Colon (tissue), 2 donors: ENCODE measurements around the gene TSHZ3.

Experiments used
- FAIRE-seq: peaks from 2 replicates; lab custom pipeline; 2012; peaks lifted over from hg19 to GRCh38; lab: Jason Lieb, UNC
- donor health status: control.
- donor health status: control.

Gene TSHZ3

DNA sequence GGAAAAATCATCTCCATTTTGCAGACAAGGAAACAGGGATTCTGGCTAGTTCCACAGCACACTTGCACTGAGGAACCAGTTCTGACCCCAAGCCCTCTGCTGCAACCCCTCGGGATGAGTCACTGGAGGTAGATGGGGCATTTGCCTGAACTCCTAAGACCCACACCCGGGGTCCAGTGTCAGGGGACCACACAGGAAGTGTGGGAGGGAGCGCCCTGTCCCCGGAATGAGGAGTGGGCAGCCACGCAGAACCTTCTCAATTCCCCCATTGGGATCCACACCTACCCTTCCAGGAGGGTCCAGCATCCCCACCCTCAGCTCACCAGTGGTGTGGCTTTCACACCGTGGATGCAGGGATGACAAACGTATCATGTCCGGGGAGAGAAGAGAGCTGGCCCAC, 62.7 kb downstream of the TSHZ3 start:
- no peak for FAIRE-seq

DNA sequence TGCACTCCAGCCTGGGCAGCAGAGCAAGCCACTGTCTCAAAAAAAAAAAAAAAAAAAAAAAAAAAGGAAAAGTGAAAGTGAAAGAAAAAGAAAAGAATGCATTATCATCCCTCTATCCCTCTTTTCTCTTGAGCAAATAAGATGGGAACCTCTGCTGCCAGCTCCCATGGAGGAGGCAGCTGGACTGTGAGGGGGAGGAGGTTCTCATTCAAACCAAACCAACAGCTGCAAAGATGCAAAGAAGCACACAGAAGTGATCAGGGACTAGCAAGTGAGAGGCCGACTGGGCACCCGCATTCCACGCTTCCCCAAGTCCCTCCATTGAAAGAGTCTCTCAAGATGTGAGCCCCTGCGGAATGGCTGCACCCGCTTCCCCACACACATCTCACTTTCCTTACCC, 63.5 kb downstream of the TSHZ3 start:
- FAIRE-seq = no peak

DNA sequence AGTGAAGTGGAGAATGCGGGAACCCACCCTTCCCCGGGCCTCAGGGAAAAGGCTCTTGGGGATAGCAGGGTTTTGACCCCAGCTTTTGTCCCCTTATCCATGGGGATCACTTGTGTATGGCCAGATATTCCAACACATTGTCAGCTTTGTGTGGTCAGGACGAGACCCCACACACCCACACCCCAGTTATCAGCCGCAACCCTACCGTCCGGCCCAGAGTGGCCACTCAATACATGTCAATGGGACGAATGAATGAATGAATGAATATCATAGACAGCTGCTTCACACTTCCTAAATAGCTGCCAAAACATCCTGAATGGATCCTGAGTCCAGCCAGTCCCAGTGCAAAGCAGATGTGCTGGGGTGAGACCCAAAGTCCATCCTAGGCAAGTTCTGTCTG, 64.6 kb downstream of the TSHZ3 start:
- FAIRE-seq = no peak

DNA sequence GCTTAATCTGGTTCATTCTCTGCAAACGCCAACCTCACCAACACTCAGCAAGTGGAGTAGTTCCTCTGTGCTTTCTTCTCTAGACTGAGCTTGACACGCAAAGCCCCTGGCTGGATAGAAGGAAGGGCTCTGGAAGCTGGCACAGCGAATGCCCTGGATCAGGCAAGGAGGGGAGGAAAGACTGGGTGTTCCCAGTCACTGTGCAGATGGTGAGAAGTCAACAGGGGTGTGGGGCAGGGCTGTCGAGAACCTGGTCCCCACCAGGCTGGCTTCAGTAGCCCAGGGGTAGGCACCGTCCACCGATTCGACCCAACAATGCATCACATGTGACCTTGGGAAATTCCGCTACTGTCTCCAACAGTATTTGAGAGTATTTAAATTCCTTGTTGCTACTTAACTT, 65.5 kb downstream of the TSHZ3 start:
- FAIRE-seq = no peak

DNA sequence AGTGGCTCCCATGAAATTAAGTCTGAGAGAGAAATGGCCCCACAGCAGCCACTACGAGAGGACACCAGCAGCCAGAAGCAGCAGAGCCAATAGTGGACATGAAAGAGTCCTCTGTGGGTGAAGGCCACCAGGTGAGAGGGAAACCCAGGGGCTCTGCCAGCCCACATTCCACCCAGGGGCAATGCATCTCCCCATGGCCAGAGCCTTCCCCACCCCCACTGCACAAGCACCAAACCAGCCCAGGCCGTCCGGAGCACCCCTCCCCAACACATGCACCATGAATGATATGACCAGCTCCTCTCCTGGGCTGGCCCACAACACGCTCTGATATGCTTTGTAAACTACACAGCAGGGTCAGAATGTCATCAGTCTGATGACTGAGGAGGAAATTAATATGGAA, 66.9 kb downstream of the TSHZ3 start:
- FAIRE-seq = no peak

DNA sequence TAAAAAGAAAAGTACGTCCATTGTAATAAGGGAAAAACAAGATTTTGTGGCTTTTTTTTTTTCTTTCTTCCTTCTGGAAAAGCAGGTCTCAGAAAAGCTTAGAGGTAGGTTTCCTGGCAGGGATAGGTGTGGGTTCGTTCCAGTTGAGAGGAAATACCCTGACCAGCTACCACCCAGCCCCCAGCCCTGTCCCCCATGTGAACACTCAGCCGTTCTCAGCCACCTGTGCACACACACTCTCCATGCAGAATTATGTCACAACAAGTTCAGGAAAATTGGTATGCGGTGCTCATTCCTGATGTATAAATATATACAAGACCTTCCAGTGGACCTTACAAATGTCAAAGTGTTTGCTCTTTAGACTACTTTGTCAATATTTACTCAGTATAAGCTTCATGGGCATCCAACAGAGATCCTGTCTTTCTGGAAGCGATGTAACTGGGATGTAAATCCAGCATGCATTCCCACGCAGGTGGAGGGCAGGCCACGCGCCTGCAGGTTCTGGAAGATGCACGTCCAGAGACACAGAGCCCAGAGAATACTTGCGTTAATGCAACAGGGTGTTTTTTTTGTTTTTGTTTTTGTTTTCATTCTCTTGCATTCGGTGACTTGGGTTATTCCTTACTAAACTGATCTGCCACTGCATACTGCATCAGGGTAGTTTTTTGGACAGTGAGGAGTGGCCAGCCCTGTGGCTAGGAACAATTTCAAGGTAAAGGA, 68.8 kb downstream of the TSHZ3 start:
- no peak for FAIRE-seq

DNA sequence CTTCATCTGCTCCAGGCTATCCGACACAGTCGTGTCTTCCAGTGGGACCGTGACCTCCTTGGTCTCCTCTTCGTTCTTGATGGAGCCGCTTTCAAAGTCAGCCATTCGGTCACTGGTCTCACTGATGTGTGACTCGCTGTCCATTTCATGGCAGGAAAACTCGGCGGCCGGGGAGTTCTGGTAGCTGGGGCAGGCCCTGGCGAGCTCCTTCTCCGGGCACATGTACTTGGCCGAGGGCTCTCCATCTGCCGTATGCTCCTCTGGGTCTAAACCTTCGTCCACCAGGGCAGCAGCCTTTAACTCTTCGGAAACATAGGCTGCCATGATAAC, 69.8 kb downstream of the TSHZ3 start:
- FAIRE-seq = no peak

DNA sequence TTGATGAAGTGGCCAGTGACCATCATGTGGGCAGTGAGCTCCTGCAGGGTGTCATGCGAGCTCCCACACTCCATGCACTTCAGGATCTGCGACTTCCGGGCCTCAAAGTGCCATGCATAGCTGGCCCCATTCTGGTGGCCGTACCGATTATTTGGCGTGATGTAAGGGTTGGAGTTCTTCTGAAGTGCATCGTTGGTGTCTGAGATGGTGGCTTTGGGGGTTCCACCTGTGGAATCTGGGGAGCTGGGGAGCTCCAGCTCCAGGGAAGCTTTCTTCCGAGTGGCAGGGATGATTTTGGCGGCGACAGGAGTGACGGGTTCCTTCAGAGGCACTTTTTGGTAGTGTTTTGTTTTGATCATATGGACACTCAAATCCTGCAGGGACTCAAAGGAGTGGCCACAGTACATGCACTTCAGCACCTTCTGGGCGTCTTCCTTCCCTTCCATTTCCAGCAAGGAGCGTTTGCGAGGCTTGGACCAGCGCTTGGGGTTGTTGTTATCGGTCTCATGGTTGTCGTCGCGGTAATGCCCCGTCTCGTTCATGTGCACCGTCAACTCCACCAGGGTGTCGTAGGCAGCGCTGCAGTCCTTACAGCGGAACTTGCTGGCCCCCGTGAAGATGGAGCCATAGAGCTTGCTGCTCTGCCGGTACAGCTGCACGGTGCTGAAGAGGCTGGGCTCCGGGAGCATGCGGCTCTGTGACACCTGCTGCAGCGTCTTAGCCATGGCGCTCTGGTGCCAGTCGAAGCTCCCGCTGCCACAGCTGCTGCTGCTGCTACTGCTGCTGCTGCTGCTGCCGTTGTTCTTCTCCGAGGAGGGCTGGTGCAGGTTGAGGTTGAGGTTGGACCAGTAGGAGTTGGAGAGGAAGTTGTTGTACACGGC, 70.4 kb downstream of the TSHZ3 start:
- FAIRE-seq = no peak

DNA sequence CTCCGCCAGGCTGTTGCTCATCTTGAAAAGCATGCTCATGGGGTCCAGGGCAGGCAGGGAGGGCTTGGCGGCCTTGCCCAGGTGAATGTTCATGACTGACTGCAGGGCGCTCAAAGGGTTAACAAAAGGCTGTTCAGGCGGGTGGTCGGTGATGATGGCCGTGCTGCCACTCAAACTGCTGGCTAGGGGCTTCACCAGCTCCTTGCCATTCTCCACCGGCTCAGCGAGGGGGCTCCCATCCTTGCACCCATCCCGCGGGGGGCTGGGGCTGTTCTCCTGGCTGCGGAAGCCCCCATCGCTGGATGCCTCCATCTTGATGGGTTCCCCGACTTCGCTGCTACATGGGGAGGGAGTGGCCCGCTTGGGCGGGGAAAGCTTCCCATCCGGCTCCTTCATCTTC, 71.7 kb downstream of the TSHZ3 start:
- no peak for FAIRE-seq

DNA sequence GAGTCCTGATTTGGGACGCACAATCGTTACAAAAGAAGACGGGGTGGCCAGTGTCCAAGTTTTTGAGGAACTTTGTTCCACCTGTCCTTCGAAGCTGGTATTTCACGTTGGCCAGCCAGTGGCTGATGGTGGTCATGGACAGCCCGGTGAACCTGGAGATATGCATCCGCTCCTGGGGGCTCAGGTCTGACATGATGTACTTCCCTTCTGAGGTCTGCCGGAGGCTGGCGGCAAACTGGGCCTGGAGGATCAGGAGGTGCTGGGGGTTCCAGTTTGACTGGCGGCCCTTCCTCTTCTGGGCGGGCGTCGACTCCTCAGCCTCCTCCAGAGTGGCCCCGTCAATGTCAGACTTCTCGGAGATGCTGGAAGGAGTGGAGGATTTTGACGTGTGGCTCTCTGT, 72.4 kb downstream of the TSHZ3 start:
- FAIRE-seq = no peak

DNA sequence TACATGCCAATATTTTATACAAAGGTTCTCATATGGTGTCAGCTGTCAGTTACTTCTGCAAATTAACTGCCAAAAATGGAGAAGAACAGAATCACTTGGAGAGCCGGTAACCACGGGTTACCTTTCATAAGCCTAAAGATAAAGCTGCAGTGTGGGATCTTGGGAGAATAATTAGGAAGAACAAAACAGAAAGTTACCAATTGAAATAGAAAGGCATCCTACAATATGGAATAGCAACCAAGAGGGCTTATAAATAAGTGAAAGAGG, 74.2 kb downstream of the TSHZ3 start:
- FAIRE-seq = no peak

DNA sequence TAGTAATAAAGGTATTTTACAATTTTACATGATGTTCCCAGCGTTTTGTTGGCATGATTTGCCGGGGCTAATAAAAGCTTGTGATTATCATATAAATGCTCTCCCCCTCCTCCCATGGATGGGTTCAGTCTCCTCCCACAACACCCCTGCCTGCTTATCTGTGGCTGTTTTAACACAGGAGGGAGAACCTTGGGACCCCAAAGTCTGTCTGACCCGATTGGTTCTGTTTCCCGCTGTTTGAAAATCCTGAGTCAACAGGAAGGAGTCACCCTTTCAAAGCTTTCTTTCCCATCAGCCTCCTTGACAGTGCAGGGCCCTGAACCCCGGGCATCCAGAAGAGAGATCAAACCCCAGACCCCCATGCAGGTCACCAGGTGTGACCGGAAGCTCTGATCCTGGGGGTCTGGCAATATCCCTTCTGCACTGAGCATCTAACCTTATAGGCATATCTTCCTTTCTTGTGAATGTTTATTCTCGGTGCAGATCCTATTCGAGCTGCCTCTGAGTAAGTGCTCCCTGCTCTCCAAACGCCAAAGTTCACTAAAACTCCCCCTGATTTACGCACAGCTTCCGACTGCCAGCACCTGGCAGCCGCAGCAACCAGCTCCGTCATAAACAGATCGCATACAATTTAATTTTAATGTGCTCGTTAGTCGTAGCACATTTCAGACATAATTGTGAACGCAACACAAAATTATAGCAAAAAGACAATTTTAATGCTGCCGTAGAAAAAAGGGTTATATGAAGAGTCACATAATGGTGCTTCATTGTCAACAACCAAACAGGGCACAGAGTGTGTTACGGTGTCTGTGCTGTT, 74.8 kb downstream of the TSHZ3 start:
- FAIRE-seq = no peak

DNA sequence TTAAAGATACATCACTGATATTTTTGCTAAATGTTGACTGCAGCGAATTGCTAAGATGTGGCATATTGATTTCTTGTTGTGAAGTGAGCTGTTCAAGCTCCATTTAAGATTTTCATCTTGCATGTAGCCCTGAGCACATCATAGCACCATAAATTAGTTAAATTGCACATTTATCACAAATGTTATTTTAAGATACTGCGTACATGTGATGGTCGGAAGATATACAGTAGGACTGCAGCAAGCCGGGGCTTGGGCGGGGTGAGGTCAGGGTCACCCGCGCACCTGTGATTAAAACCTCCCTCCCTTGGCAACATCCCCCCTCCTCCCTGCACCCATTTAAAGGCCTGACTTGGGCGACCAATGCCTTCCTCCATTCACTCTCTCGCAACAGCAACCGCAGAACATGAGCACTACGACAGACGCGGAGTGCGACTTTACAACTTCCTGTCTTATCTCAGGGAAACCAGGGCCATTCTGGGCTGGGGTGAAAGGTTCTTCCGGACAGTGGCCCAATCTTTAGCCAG, 76.6 kb downstream of the TSHZ3 start:
- no peak for FAIRE-seq

DNA sequence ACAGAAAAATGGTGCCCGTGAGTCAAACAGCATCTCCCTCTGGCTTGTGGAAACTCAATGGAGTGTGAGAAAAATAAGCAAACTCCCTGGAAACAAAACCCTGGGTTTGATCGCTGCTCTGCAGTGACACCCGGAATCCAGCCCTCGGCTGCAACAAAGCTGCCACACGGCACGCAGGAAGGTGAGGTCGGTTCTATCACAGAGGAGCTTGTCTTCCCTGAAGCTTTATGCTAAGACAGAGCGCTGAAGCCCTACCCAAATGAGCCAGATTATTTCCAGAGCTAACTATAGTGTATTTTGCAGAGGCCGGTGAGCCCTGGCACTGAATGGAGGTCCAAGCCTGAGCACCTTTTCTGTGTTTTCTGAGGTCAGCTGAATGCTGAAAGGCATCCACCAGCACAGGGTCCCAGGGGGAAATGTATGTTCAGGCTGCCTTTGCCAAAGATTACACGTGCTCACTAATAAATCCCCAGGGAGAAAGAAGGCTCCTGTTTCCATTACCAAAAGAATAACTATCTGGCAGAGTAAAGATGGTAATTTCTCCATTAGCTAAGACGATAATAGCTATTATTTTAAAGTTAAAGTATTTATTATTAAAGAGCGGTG, 77.8 kb downstream of the TSHZ3 start:
- no peak for FAIRE-seq

DNA sequence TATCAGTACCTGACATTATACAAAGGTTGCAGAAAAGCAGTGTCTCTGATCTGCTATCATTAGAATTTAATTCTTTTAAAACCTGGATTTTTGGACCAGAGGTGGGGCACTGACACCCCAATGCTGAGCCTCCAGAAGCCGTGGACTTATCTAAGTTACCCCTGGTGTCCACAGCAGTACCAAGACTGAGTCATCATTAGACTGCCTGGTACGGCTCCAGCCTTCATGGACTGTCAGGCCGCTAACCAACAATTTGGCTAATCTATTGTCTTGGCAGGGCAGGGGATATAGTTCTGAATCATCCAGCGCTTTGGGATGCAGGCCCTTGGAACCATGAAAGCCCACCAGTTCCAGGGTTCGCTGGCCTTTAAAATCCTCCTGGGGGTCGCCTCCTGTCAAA, 78.3 kb downstream of the TSHZ3 start:
- FAIRE-seq = no peak

DNA sequence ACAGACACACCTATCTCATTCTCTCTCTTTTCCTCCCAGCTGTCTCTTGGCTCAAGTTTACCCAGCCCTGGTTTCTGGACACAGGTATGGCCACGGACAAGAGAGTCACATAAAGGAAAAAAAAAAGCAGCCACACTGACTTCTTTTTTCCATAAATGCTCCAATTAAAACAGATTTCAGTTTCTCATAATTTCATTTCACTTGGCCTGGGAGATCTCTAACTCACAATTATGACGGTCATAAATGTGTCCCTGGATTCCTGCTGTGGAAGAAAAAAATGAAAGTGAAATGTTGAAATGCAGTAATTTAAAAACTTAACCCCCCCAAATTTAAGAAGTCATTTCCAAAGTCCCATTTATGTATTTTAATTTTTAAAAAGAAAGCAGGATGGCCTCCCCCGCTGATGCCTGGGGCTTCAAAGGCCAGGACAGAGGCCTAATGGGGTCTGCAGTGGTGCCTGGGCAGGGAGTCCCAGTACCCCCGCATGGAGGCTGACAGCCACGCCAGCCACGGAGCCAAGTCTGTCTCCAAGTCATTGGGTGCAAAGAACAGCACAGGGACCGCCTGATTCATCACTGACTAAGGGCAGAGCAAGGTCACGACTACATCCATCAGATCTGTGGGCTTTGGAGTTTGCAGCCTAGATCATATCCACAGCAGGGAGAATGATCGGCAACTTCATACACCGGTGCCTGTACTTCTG, 79.7 kb downstream of the TSHZ3 start:
- FAIRE-seq = no peak

DNA sequence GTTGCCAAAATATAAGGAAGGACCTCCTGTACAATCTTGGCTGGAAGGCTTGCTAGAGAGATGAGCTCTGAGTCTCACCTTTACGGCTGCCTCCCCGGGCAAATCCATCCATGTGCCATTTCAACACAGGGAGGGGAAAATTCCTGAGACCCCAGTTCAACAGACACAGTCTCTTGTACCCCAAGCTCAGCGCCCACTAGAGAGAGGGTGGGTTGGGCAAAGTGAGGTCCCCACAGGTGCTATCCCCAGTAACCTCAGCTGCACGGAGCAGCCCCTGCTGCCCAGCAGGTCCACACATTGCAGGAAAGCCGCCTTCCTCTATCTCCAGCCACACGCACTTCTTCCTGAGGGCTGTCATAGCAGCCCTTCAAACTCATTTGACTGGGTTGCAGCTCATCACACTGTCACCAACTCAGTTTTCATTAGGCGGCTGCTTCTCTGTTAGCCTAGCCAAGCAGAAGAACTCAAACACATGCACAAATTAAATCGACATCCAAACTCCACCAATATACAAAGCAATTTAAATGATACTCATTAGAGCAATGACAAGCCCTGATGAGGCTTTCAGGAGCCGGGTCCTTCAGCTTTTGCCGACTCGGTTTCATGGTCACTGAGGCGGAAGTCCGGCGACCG, 80.4 kb downstream of the TSHZ3 start:
- FAIRE-seq = no peak

DNA sequence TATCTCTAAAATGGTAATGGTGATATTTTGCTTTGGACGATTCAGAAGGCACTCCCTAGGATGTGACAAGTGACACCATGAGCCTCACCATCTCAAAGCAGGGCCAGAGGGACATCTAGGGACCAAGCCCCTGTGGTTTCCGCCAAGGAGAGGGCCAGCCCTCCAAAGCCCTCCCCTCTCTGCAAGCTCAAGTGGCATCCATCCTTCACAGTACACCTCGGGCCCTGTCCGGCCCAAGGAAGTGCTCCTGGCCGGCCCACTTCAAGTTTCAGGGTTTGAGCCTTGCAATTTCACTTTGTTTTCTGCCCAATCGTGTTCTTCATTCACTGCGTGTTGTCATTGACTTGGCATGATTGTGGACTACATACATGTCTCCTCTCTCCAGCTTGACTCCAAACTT, 82.5 kb downstream of the TSHZ3 start:
- FAIRE-seq = no peak

DNA sequence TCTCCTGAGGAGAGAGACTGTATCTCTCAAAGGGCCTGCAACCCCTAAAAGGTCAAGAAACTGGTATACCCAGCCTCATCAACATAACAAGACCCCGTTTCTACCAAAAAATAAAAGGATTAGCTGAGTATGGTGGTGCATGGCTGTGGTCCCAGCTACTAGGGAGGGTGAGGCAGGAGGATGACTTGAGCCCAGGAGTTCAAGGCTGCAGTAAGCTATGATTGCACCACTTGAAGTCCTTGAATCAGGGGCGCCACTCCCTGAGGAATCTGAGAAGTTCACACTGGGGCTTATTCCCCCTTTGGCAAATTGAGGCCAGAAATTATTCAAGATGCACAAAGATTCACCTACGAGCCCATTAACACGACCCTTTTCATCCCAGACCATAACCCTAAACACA, 83.0 kb downstream of the TSHZ3 start:
- no peak for FAIRE-seq

DNA sequence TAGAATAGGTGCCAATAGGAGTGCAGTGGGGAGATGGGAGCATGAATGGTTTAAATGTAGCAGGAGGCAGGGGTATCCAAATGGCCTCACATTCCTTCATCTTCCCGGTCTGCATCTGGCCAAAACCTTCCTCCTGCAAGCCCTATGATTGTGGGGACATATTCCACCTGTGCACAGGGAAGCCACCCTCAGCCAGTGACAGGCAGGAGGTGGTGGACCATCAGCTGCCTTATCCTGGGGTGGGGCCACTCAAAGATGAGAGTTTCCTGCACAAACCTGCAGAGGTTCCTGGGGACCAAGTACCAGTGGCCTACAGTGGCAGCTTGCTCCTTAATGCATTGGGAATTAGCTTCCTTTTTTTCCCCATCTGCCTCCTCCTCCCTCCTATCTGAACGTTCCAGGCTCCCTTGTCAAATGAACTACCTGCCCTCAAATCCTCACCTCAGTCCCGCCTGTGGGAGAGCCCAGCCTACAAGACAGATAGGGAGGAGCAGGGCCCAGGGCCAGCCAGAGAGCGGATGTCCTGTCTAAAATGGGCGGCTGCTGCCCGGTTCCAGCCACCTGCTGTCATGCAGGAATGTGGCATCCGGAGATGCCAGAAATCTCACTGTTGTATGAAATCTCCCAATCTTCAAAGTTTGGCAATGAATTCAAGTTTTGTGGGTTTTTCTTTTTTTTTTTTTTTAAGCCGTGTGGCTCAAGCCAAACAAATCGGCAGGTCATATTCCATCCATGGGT, 85.0 kb downstream of the TSHZ3 start:
- FAIRE-seq = no peak

DNA sequence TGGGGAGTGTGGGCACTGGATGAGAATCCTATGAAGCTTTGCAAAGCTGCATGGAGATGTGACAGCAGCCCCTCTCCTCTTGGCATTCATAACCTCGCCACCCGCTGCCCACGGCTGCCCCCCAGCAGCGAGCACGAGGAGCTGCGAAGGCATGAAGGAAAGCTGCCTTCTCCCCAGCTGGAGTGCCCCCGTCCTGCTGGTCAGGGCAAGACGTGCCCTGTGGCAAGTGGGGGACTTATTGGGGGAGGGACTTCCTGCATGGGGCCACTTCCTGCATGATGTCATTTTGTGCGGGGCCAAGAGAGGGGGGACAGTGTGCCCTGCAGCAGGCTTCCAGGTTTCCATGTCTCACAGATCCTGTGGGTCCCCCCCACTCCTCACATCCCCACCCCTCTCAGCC, 85.9 kb downstream of the TSHZ3 start:
- no peak for FAIRE-seq
